ENCODE measurements around the gene TRMO. TPM values are rescaled to one million over a fixed set of nuclear protein-coding genes. Genes with fewer than 3 reads are reported as not detected.
A peak's percentile ranks its signal among the peaks of the same experiment; 100 is the strongest.

The TRMO gene
- total RNA-seq, 1 donor from 2014 or later: 12.7 TPM

DNA sequence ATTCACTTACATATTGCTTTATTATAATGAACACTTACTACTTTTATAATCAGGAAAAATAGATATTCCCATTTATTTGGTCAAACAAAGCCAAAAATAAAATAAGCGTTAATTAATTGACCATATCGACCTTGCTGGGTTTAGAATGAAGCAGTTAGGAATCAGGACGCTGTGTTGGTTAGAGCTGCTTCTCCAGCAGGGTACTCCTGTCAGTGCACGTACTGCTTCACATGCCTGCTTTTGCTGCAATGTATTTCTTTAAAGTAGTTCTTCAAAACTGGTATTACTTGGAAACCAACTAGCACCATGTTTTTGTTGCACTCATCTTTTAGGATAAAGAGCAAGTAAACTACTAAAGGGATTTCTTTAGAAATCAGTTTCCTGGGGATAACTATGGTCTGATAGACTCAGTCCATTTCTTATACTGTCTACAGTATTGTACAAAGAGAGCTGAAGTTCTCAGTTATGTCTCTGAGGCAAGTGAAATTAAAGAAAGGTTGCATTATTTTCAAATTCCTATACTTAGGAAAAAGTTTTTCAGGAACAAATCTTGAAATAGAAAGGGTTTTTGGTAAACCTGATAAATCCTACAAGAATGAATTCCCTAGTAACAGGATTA, 6.8 kb upstream of the TRMO start:
- H3K27me3 Mint-ChIP-seq (ENCODE audit: low read depth): peaks cover 88% of the 10 kb centered on the region
- TF ChIP-seq, protein P1, sequence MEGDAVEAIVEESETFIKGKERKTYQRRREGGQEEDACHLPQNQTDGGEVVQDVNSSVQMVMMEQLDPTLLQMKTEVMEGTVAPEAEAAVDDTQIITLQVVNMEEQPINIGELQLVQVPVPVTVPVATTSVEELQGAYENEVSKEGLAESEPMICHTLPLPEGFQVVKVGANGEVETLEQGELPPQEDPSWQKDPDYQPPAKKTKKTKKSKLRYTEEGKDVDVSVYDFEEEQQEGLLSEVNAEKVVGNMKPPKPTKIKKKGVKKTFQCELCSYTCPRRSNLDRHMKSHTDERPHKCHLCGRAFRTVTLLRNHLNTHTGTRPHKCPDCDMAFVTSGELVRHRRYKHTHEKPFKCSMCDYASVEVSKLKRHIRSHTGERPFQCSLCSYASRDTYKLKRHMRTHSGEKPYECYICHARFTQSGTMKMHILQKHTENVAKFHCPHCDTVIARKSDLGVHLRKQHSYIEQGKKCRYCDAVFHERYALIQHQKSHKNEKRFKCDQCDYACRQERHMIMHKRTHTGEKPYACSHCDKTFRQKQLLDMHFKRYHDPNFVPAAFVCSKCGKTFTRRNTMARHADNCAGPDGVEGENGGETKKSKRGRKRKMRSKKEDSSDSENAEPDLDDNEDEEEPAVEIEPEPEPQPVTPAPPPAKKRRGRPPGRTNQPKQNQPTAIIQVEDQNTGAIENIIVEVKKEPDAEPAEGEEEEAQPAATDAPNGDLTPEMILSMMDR (IDR thresholded peaks at IDR 0.05; ENCODE audit: unreplicated experiment): no peak
- H3K4me1 Mint-ChIP-seq: no peaks in the 10 kb centered on the region
- H3K27ac Mint-ChIP-seq: no peak overlapping the region
- no peaks in the 10 kb centered on the region for H3K9me3 Mint-ChIP-seq
- no peaks in the 10 kb centered on the region for H3K36me3 Mint-ChIP-seq
- no peak overlapping the region for H3K4me3 Mint-ChIP-seq
- DNase-seq (ENCODE audit: low spot score in 2 of 2, unreplicated experiment in 2 of 2): no peak

DNA sequence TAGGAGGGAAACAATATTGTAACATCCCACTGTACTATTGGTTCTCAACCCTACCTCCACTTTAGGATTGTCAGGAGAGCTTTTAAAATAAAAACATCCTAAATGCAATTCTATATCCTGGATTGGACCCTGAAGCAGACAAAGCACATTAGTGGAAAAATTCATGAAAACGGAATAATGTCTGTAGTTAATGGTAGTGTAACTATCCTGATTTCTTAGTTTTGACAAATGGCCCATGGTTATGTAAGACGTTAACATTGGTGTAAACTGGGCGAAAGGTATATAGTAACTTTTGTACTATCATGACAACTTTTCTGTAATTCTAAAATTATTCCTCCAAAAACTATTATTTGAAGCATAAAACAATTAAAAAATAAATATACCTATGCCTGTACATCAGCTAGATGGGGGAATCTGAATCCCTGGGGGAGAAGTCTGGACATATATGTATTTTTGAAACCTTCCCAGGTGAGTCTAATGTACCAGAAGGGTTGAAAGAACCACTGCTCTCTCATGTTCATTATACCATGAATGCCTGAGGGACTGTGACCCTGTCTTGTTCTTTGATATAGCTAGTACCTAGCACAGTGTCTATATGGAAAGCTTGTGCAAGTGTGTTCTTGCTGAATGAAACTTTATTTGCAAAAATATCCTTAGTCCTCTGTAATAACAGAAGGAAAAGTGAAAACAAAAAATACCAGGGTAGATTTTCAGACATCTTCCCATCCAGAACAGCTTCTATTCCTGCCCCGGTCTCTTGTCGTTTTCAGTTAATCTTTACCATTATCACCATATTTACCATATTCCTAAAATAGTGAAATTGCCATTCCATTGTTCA, 3.4 kb upstream of the TRMO start:
- TF ChIP-seq, protein P1 (IDR thresholded peaks at IDR 0.05; ENCODE audit: unreplicated experiment): no peak
- no peak for DNase-seq (ENCODE audit: low spot score in 2 of 2, unreplicated experiment in 2 of 2)
- Mint-ChIP-seq H3K27me3 (ENCODE audit: low read depth) (peaks cover 61% of the 10 kb centered on the region), H3K36me3 (no peaks in the 10 kb centered on the region), H3K4me1 (peaks cover 14% of the 10 kb centered on the region), H3K4me3 (no peak overlapping the region), H3K27ac (no peak overlapping the region), H3K9me3 (no peaks in the 10 kb centered on the region)

DNA sequence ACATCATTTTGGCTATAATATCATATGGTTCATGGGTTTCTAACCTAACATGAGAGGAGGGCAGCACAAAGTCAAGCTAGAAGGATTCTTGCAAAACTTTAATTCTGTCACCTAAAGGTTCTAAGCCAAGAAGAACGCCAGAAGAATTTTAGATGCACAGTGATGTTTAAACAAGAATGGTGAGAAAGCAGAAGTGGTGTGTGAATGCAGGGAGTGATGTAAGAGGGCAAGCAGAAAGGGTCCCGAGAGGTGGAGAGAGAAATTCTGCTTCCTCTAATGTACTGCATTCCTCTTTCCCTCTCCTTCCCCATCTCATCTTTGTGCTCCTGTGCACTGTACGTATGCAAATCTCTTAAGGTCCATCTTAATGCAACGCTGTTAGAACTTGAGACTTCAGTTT, 2.1 kb upstream of the TRMO start:
- TF ChIP-seq, protein P1 (IDR thresholded peaks at IDR 0.05; ENCODE audit: unreplicated experiment): no peak
- DNase-seq (ENCODE audit: low spot score in 2 of 2, unreplicated experiment in 2 of 2): no peak
- no peaks in the 10 kb centered on the region for H3K9me3 Mint-ChIP-seq
- peaks cover 47% of the 10 kb centered on the region for H3K27me3 Mint-ChIP-seq (ENCODE audit: low read depth)
- peaks cover 16% of the 10 kb centered on the region for H3K4me1 Mint-ChIP-seq
- H3K4me3 Mint-ChIP-seq: no peak overlapping the region
- H3K27ac Mint-ChIP-seq: no peak overlapping the region
- no peaks in the 10 kb centered on the region for H3K36me3 Mint-ChIP-seq

DNA sequence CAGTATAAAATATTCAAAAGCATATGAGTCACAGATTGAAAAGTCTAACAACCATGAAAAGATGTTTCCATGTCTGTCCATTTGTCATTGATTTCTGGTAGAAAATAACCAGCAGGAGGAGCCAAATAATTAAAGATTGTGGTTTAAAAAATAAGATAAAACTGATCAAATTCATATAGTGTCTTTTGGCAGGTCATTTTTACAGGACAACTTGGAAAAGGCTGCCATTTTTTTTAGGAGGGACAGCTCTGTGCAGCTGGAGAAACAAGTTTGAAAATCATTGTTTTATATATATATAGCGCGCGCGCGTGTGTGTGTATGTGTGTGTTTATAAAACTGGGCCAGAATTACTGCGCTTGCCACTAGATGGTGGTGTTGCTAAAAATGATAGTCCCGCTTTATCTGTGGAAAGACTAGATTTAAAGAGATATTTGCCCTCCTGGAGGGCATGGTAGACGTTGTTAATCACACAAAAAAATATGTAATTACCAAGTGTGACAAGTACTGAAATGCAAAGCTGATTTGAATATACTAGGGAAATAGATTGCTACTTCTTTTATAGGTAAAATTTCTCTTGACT, 1.3 kb upstream of the TRMO start:
- Mint-ChIP-seq H3K27ac (peak overlapping the region; percentile 68), H3K27me3 (ENCODE audit: low read depth) (peaks cover 40% of the 10 kb centered on the region), H3K4me3 (peak overlapping the region; percentile 81), H3K36me3 (no peaks in the 10 kb centered on the region), H3K4me1 (peaks cover 21% of the 10 kb centered on the region), H3K9me3 (no peaks in the 10 kb centered on the region)
- TF ChIP-seq, protein P1 (IDR thresholded peaks at IDR 0.05; ENCODE audit: unreplicated experiment): peak; percentile 69
- DNase-seq (ENCODE audit: low spot score in 2 of 2, unreplicated experiment in 2 of 2): peak; percentile 31 to 63

DNA sequence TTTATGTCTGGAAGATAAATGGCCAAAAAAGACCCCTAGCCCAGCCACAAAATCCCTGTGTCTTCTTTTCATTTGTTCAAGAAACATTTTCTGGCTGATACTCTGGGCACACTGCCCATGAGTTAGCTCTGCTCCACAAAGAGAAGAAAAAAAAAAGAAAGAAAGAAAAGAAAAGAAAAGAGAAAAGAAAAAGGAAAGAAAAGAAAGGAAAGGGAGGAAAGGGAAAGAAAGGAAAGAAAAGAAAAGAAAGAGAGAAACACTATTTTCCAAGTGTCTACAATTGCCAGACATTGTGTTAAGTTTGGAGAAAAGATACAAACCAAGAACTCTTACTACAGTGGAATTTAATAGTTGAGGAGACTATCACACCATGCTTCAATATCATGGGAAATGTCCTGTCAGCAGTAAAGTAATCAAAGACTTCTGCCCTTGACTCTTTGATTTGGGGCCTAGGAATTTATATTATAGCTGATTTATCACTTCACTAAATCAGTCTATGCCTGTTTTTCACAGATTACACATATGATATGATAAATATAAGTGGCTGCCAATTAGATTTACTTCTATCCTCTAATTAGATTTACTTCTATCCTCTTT, 3.0 kb downstream of the TRMO start:
- Mint-ChIP-seq H3K4me3 (no peak overlapping the region), H3K4me1 (peaks cover 21% of the 10 kb centered on the region), H3K36me3 (peaks cover 3% of the 10 kb centered on the region), H3K9me3 (no peaks in the 10 kb centered on the region), H3K27ac (no peak overlapping the region), H3K27me3 (ENCODE audit: low read depth) (peaks cover 5% of the 10 kb centered on the region)
- DNase-seq (ENCODE audit: low spot score in 2 of 2, unreplicated experiment in 2 of 2): no peak
- TF ChIP-seq, protein P1 (IDR thresholded peaks at IDR 0.05; ENCODE audit: unreplicated experiment): no peak
